Measurements from ENCODE around the gene DDR2. TPM values are rescaled to one million over a fixed set of nuclear protein-coding genes. Genes with fewer than 3 reads are reported as not detected.

Gene DDR2
- total RNA-seq, 4 donors from 2014 or later = 15.1 to 36.9 (median 20.0) TPM

GRCh38 chr1:162732094-162732493 is 99.8 kb downstream of the DDR2 start:
- intact Hi-C loops (cut with DNase I; ENCODE audit: low total_unique reads) = no loop called here
- H3K4me3 ChIP-seq (ENCODE audit: low read depth, poor library complexity, severe bottlenecking) = no peak overlapping the region
- TF ChIP-seq POLR2A (IDR thresholded peaks at IDR 0.05) (no peak), CTCF (IDR thresholded peaks at IDR 0.05) (no peak)
- no peak for DNase-seq (ENCODE audit: low spot score in 2 of 2)

- DNase-seq (ENCODE audit: low spot score in 2 of 2) = peak in 1 of 2 donors; percentile 18
- intact Hi-C loops (cut with DNase I; ENCODE audit: low total_unique reads) = no loop called here
- 37 to 47% methylated on average over 8 of the region's 8 CpGs for WGBS, 2 donors
- TF ChIP-seq POLR2A (IDR thresholded peaks at IDR 0.05) (no peak), CTCF (IDR thresholded peaks at IDR 0.05) (no peak)
- H3K4me3 ChIP-seq (ENCODE audit: low read depth, poor library complexity, severe bottlenecking) = no peak overlapping the region
These were observed 100.5 kb downstream of the DDR2 start for GRCh38 chr1:162732566-162733335.

- TF ChIP-seq POLR2A (IDR thresholded peaks at IDR 0.05) = no peak
- TF ChIP-seq CTCF (IDR thresholded peaks at IDR 0.05) = no peak
- WGBS, 2 donors = 5 to 14% methylated on average over 1 of the region's 1 CpG
- intact Hi-C loops (cut with DNase I; ENCODE audit: low total_unique reads) = no loop called here
- H3K4me3 ChIP-seq (ENCODE audit: low read depth, poor library complexity, severe bottlenecking) = no peak overlapping the region
- no peak for DNase-seq (ENCODE audit: low spot score in 2 of 2)
These were observed 101.0 kb downstream of the DDR2 start for GRCh38 chr1:162733336-162733590.

GRCh38 chr1:162734047-162734446 is 101.8 kb downstream of the DDR2 start:
- TF ChIP-seq CTCF (IDR thresholded peaks at IDR 0.05) (no peak), POLR2A (IDR thresholded peaks at IDR 0.05) (no peak)
- DNase-seq (ENCODE audit: low spot score in 2 of 2) = no peak
- WGBS, 2 donors = 83 to 92% methylated on average over 2 of the region's 2 CpGs
- no peak overlapping the region for H3K4me3 ChIP-seq (ENCODE audit: low read depth, poor library complexity, severe bottlenecking)
- intact Hi-C loops (cut with DNase I; ENCODE audit: low total_unique reads) = no loop called here

- DNase-seq (ENCODE audit: low spot score in 2 of 2) = no peak
- 94 to 97% methylated on average over 3 of the region's 3 CpGs for WGBS, 2 donors
- TF ChIP-seq POLR2A (IDR thresholded peaks at IDR 0.05) (no peak), CTCF (IDR thresholded peaks at IDR 0.05) (no peak)
- H3K4me3 ChIP-seq (ENCODE audit: low read depth, poor library complexity, severe bottlenecking) = no peak overlapping the region
- intact Hi-C loops (cut with DNase I; ENCODE audit: low total_unique reads) = no loop called here
These were observed 103.9 kb downstream of the DDR2 start for GRCh38 chr1:162736184-162736583.

- intact Hi-C loops (cut with DNase I; ENCODE audit: low total_unique reads) = no loop called here
- no peak for TF ChIP-seq POLR2A (IDR thresholded peaks at IDR 0.05)
- no peak for TF ChIP-seq CTCF (IDR thresholded peaks at IDR 0.05)
- H3K4me3 ChIP-seq (ENCODE audit: low read depth, poor library complexity, severe bottlenecking) = no peak overlapping the region
- 89 to 93% methylated on average over 3 of the region's 3 CpGs for WGBS, 2 donors
- no peak for DNase-seq (ENCODE audit: low spot score in 2 of 2)
These were observed 104.4 kb downstream of the DDR2 start for GRCh38 chr1:162736633-162737067.

All from lower leg skin (tissue), 4 donors.